SU-DHL-6 (cell line): Measurements from ENCODE around the gene RBM15.

ENCODE experiments used
- CTCF ChIP-seq: fragments of 200-600 bp; sonication (generic); IDR thresholded peaks from one replicate; pipeline ENCODE4 v1.5.1; 2017; ENCODE audit warnings: antibody characterized with exemption, mild to moderate bottlenecking, low read length, moderate library complexity; ENCODE audit not compliant: insufficient read depth, poor library complexity, severe bottlenecking
- EZH2phosphoT487 ChIP-seq: fragments of 200-600 bp; sonication (generic), shearing (Covaris generic); conservative IDR thresholded peaks from 2 replicates; pipeline ENCODE4 v1.6.1; 2018; ENCODE audit warnings: mild to moderate bottlenecking, antibody characterized with exemption, low read length, moderate library complexity, mixed read lengths

- TF ChIP-seq CTCF (no peak), EZH2phosphoT487 (no peak)
Observed at GRCh38 chr1:110309139-110309538, 30.0 kb upstream of the RBM15 start.
